NCI-H2196 (cell line): ENCODE results near the gene TBC1D1.

ENCODE experiments used
- DNase-seq: peaks from one replicate; lab custom pipeline; 2025; ENCODE audit not compliant: unreplicated experiment; lab: John Stamatoyannopoulos, UW

TBC1D1 gene

DNA sequence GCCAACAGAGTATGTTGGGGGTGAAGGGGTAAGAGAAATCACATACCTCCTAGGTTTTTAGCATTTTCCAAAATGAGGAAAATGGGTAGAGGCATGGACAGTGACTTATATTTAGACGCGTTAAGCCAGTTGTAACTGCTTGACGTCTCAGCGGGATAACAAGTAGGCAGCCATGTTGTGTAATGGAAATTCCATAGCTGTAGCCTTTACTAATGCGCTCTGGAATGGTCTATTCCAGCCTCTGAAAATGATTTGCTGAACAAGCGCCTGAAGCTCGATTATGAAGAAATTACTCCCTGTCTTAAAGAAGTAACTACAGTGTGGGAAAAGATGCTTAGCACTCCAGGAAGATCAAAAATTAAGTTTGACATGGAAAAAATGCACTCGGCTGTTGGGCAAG, 204.8 kb downstream of the TBC1D1 start:
- no peak for DNase-seq

DNA sequence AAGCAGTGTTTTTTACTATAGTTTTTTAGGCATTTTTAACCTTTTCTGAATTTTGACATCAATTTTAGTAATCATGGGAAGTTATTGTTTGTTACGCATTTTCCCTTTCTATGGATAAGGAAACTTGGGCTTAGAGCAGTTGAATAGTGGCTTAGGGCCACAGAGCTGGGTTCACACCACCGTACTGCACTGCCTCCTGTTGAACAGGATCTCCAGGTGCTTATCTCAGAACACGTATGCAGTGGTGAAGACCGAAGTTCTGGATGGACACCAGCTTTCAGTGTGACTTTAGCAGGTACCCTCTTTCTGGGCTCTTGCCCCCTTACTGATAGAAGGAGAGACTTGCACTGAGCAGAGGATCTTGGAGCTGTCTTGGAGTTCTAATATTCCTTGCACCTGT, 206.9 kb downstream of the TBC1D1 start:
- DNase-seq = no peak

DNA sequence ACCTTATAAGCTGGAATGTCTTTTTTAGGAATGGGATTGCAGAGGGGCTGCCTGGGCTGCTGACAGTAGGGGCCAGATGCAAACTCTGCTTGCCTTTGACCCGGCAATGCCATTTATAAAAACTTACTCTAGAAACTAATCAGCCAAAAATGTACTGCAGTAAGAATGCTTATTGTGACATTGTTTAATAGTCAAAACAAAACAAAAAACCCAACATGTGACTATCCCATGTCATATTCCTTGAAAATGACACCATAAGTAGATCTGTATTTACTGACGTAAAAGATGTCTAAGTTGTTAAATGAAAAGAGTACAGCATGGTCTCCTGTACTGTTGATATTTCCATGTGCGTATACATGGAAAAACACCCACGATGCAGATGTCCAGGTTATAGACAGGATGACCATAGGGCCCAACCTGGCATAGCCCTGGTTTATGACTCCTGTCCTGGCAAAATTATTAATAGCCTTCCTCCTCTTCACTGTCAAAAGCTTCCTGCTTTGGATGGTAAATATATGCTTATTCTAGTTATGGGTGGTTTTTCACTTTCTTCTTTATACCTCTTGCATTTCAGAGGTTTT, 208.2 kb downstream of the TBC1D1 start:
- no peak for DNase-seq

GRCh38 chr4:38099908-38100407, 209.1 kb downstream of the TBC1D1 start:
- DNase-seq = no peak

- no peak for DNase-seq
Measured at GRCh38 chr4:38100474-38101255, 209.8 kb downstream of the TBC1D1 start.

GRCh38 chr4:38101563-38101962, 210.7 kb downstream of the TBC1D1 start:
- no peak for DNase-seq

DNA sequence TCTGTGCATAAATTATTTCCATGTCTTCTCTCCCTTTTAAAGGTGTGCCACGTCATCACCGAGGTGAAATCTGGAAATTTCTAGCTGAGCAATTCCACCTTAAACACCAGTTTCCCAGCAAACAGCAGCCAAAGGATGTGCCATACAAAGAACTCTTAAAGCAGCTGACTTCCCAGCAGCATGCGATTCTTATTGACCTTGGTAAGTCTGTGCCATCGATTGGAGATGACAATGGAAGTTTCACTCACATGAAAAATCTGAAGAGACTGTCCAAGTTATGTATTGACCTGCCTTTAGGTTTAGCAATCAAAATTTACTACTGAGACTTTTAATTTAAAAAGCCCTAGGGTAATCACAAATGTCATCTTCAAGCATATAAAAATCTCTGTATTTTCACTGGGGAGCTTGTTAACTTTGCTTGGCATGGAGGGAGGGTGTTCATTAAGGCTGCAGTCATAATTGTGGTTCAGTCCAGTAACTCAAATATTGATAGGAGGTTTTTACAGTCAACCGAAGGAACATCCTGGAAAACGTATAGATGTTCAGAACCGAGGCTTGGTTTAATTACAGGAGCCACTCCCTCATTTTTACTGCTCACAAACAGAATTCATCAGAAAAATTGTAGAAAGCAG, 212.2 kb downstream of the TBC1D1 start:
- no peak for DNase-seq

GRCh38 chr4:38105475-38106220, 214.8 kb downstream of the TBC1D1 start:
- no peak for DNase-seq

DNA sequence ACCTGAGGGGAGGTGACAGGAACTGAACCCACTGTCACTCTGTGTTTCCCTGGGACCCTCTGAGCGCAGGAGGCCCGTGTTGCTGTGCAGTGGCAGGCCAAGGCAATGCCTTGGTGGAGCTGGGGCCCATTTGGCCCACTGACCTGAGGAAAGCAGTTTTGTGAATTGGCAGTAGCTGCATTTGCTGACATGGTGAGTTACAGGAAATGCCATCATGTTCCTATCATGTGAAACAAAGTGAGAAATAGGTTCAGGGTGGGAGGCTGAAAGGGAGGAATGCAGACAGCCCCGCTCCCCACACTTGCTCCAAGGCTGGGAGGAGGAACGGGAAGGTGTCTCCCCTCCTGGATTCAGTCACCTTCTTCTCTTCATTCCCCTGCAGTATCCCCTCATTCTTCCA, 215.4 kb downstream of the TBC1D1 start:
- DNase-seq = no peak

- no peak for DNase-seq
Measured at GRCh38 chr4:38106886-38107514, 216.1 kb downstream of the TBC1D1 start.

GRCh38 chr4:38107818-38108217, 216.9 kb downstream of the TBC1D1 start:
- no peak for DNase-seq

- DNase-seq = no peak
Measured at GRCh38 chr4:38109370-38109769, 218.5 kb downstream of the TBC1D1 start.

DNA sequence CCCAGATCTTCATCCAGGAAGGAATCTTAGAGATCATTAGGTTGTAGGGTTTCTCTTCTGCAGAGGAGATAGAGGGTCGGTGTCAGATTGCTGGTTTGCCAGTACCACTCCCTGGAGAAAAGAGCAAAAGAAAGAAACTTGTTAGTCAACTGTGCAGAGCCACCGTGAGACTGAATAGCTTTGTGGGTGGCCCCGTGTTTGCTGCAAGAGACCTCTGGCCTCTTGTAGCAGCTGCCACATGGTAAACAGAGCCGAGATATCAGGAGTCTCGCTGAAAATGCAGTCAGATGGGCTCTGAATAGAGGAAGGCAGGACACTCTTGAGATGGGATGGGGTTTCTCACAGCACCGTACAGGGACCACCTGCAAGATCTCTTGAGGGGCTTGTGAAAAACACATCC, 219.0 kb downstream of the TBC1D1 start:
- no peak for DNase-seq

- DNase-seq = no peak
Measured at GRCh38 chr4:38111024-38111423, 220.1 kb downstream of the TBC1D1 start.

DNA sequence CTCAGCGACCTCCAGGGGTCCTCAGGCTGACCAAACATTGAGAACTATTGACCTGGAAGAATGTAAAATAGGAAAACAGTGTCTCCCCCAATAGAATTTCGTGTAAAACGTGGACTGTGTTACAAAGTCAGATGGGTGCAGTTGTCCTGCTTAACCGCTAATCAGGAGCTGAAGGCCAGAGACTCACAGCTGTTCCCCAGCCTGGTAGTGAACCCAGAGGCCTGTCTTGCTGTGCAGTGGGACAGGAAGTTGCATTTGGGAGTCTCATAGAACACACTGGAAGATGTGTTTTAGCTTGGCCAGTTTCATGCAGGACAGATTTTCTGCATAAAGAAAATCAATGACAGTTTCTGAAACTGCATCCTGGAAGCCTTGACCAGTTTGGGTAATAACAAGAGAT, 220.8 kb downstream of the TBC1D1 start:
- no peak for DNase-seq

DNA sequence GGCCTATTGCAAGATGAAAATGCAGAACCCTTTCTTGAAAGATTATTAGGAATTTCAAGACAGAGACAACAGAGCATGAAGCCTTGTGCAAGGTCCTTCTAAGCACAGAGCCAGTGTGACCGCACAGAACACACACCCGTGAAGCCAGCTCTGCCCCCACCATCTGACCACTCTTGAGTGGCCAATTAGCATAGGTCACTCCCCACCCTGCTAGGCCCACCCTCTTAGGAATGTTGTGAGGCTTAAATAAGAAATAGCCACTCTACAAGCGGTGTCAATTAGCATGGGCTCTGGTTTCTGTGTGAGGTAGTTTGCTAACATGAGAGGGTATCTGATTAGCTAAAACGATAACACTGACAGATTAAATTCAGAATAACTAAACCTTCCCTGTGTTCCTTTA, 222.2 kb downstream of the TBC1D1 start:
- DNase-seq = no peak

GRCh38 chr4:38113551-38113950, 222.7 kb downstream of the TBC1D1 start:
- DNase-seq = no peak

GRCh38 chr4:38114386-38115150, 223.7 kb downstream of the TBC1D1 start:
- no peak for DNase-seq

DNA sequence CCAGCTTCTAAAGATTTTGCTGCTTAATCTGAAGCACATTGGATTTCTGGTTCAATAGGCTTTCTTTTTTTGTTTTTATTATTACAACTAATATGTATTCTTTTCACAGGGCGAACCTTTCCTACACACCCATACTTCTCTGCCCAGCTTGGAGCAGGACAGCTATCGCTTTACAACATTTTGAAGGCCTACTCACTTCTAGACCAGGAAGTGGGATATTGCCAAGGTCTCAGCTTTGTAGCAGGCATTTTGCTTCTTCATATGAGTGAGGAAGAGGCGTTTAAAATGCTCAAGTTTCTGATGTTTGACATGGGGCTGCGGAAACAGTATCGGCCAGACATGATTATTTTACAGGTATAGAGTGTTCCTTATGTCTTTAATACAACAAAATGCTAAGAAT, 224.7 kb downstream of the TBC1D1 start:
- no peak for DNase-seq

DNA sequence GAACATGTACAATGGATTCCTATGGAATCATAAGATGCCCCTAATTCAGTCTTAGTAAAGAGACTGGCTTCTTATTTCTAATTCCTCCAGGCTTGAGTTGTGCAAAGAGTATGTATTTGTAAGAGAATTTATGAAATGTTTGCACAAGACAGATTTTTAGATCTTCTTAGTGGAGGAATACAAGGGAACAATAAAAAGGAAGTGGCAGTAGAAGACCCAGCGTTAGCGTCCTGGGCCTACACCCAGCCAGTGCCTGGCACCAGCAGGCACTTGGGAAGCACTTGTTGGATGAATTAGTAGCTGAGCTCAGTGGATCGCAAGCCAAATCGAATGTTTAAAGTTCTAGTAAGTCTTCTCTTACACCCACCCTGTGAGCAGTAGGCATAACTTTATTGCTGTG, 226.7 kb downstream of the TBC1D1 start:
- no peak for DNase-seq
